Duodenal mucosa (tissue), 2 donors: ENCODE results near the gene GPR137C.
A peak's percentile ranks its signal among the peaks of the same experiment; 100 is the strongest.

Experiments used
- H3K27ac ChIP-seq: one replicate; pipeline ENCODE4 v1.7.0; 2013; ENCODE audit warnings: low read depth, low read length
- H3K27me3 ChIP-seq, 2 donors: one replicate each; pipeline ENCODE4 v1.7.0; 2013; ENCODE audit warnings: low read length in 2 of 2, control low read depth in 1 of 2; ENCODE audit not compliant: insufficient read depth in 2 of 2, control insufficient read depth in 1 of 2
- H3K36me3 ChIP-seq, 2 donors: one replicate each; pipeline ENCODE4 v1.7.0; 2013; ENCODE audit warnings: low read length in 2 of 2, control low read depth in 1 of 2; ENCODE audit not compliant: insufficient read depth in 2 of 2, control insufficient read depth in 1 of 2
- H3K4me1 ChIP-seq, 2 donors: one replicate each; pipeline ENCODE4 v1.7.0; 2013; ENCODE audit warnings: low read length in 2 of 2, control low read depth in 1 of 2; ENCODE audit not compliant: insufficient read depth in 2 of 2, control insufficient read depth in 1 of 2
- H3K4me3 ChIP-seq, 2 donors: one replicate each; pipeline ENCODE4 v1.7.0; 2013; ENCODE audit warnings: low read length in 2 of 2, low read depth in 1 of 2
- H3K9ac ChIP-seq, 2 donors: one replicate each; pipeline ENCODE4 v1.7.0; 2013; ENCODE audit warnings: low read length in 2 of 2, low read depth in 1 of 2
- H3K9me3 ChIP-seq, 2 donors: one replicate each; pipeline ENCODE4 v1.7.0; 2013; ENCODE audit warnings: low read length in 2 of 2, control low read depth in 1 of 2; ENCODE audit not compliant: control insufficient read depth in 1 of 2

The GPR137C gene

DNA sequence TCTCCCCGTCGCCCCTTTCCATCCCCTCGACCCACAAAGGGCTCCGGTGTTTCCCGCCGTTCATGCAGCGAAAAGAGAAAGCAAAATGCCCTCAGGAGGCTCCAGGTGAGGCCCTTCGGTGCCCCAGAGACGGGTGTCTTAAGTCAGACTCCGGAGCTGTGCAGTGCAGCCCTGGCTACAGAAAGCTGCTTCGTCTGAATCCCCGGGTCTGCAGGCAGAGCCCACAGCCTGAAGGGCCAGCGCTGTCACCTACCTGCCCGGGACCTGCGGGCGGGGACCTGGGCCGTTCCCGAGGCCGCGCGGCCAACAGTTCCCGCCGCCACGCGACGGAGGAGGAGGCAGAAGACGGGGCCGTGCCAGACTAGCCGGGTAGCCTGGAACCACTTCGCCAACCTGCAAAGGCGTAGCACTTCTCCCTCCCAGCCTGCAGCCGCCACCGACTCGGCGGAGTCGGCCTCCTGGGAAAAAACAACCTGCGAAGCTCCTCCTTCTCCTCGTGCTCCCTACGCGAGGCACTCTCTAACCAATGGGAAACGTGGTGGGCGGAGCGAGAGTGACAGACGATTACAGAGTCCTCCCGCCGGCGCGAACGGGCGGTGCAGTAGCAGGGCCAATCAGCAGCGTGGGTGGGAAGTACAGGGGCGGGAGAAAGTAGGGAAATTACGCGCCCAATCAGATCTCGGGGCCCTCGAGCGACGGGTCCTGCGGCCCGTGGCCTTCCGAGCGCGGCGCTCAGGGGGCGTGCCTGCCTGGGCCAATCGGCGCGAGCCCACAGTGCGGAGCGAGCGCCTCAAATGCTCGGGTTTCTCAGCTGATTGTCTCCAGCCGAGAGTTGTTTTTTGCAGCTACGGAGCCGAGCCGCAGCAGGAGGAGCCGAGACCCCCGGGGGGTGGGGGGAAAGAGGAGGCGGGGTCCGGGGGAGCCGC lies at the start of gene GPR137C, which contains the start of gene TXNDC16:
Gene GPR137C (plus strand): TSS at position 774 of the 926 bp plus-strand sequence. CDS start 312 bp downstream, outside the sequence.
Gene TXNDC16 (minus strand): TSS at position 443 of the 926 bp plus-strand sequence. CDS start 8,948 bp downstream, outside the sequence.
- Histone ChIP-seq H3K27me3 (no peaks in the 10 kb centered on the region), H3K36me3 (no peaks in the 10 kb centered on the region), H3K9ac (peak within 1 kb of the TSS; percentile 79 to 85), H3K4me1 (peaks cover 21 to 23% of the 10 kb centered on the region in 2 donors), H3K4me3 (peak within 1 kb of the TSS; percentile 80 to 89), H3K27ac (peak within 1 kb of the TSS; percentile 82), H3K9me3 (no peaks in the 10 kb centered on the region)

DNA sequence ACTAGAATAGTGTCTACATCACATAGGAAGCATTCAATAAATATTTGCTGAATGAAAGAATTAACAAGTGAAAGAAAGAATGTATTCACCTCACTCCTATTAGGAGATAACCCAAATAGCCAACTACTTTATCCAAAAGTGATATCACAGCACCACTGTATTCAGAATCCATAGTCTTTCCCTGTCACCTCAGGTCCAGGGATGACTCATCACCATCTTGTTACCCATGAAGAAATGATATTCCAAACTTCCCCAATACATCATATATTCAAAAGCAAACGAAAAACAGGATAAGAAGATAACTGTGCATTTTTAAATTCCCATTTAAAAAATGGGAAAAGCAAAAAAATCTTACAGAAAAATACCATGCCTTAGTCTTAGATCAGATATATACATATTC lies 39.4 kb upstream of the GPR137C start:
- Histone ChIP-seq H3K27me3 (no peaks in the 10 kb centered on the region), H3K4me1 (no peaks in the 10 kb centered on the region), H3K9ac (no peak overlapping the region), H3K9me3 (no peaks in the 10 kb centered on the region), H3K27ac (no peak overlapping the region), H3K4me3 (no peak overlapping the region), H3K36me3 (peaks cover 0 to 3% of the 10 kb centered on the region in 2 donors)

DNA sequence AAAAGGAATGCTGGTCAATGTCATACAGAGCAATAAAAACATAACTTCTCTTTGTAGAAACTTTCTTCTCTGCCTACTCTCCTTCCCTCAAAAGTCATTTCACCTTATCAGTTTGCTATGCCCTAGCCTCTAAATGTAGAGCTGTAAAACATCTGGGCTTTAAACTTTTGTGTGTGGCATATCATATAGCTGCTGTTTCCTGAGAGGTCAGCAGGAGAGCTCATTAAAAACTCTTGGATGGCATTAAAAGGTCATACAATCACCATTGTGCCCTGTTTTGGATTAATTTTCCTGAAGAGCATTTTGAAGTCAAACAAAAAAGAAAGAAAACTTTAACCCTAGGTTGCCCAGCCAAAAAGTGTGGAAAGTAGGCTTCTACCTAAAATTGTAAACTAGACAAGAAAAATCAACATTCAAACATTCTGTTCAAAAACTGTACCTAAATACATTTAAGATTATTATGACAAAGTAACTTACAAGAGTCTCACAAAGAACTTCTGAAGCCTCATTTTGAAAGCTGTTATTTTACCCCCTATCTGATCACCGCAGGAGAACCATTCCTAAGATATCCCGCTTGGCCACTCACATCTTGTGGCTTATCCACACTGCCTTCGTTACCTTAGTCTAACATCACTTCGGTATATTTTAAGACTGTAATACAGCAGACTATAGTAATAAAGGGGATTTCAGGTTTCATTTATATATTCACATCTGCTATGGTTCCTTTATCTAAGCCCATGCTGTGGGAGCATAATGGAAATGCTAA lies 38.4 kb upstream of the GPR137C start:
- Histone ChIP-seq H3K27me3 (no peaks in the 10 kb centered on the region), H3K4me1 (no peaks in the 10 kb centered on the region), H3K4me3 (no peak overlapping the region), H3K9ac (no peak overlapping the region), H3K27ac (no peak overlapping the region), H3K9me3 (no peaks in the 10 kb centered on the region), H3K36me3 (peaks cover 0 to 3% of the 10 kb centered on the region in 2 donors)

DNA sequence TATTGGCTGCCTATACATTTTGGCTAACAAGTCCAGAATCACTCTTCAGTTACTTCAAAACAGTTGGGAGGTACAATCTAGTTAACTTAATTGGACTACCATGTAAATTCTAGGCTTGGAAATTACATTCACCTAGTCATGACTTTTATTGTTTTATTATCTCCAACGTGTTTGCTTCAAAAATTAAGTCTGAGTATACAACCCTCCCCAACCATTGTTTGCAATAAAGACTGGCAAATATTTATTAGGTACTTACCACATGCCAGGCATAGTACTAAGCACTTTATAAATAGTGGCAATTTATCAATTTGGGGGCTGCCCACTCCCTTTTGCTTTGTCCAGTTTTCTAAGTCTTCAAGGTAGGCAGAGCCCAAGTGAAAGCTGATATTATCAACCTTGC lies 30.6 kb upstream of the GPR137C start:
- Histone ChIP-seq H3K9ac (no peak overlapping the region), H3K4me1 (no peaks in the 10 kb centered on the region), H3K27ac (no peak overlapping the region), H3K27me3 (no peaks in the 10 kb centered on the region), H3K36me3 (peaks cover 0 to 1% of the 10 kb centered on the region in 2 donors), H3K4me3 (no peak overlapping the region), H3K9me3 (no peaks in the 10 kb centered on the region)

DNA sequence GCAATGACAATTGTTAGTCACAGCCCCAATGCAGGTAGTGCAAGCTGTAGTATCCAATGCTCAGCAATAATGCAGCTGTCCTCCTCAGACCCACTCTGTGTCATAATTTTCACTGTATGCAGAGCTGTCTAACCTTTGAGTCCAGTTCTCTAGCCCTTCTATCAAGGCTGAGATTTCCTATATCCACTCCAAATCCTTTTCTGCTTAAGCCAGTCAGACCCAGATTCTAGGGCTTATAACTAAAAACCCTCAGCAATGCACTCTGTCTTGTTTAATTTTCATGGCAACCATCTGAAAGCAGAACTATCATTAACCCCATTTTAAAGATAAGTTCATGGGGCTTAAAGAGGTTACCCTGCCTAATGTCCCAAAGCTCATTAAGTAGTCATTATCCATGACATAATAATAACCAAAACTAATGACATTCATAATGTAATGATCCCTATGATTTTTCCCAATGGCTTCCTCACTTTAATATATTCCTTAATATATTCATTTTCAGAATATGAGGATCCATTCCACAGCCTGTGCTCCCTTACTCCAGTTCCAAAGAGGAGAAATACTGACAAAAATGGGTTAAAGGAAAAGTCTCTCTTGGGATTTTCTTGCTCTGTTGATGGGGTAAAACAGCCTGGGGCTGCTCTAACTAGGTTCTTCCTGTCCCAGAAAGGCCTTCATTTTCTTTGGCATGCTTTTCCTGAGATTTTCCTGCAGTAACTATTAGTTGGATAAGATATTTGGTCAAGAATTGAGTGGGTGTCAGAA lies 29.9 kb upstream of the GPR137C start:
- Histone ChIP-seq H3K4me3 (no peak overlapping the region), H3K27ac (no peak overlapping the region), H3K36me3 (peaks cover 0 to 3% of the 10 kb centered on the region in 2 donors), H3K27me3 (no peaks in the 10 kb centered on the region), H3K9ac (no peak overlapping the region), H3K4me1 (no peaks in the 10 kb centered on the region), H3K9me3 (no peaks in the 10 kb centered on the region)

DNA sequence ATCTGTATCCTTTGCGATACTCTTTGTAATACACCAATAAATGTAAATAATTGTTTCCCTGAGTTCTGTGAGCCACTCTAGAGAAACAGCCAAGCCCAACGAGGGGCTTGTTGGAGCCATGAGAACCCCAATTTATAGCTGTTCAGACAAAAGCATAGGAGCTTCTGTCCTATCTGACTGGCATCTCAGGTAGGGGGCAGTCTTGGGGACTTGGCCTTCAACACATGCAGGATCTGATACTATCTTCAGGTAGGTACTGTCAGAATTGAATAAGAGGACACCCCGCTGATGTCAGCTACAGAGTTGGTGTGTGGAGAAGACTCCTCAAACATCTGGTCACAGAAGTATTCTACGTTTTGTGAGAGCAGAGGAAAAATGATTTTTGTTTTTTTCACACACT lies 25.6 kb upstream of the GPR137C start:
- no peaks in the 10 kb centered on the region for H3K27me3 ChIP-seq
- no peaks in the 10 kb centered on the region for H3K4me1 ChIP-seq
- H3K27ac ChIP-seq: no peak overlapping the region
- H3K4me3 ChIP-seq: no peak overlapping the region
- peaks cover 3 to 5% of the 10 kb centered on the region in 2 donors for H3K36me3 ChIP-seq
- H3K9ac ChIP-seq: no peak overlapping the region
- no peaks in the 10 kb centered on the region for H3K9me3 ChIP-seq

DNA sequence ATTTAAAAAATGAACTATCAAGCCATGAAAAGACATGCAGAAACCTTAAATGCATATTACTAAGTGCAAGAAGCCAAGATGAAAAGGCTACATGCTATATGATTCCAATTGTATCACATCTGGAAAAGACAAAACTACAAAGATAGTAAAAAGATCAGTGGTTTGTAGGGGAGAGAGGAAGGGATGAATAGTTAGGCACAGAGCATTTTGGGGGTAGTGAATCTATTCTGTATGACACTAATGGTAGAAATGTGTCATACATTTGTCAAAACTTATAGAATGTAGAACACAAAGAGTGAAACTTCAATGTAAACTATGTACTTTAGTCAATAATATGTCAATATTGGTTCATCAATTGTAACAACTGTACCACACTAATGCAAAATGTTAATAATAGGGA lies 21.2 kb upstream of the GPR137C start:
- no peaks in the 10 kb centered on the region for H3K27me3 ChIP-seq
- H3K9ac ChIP-seq: no peak overlapping the region
- H3K4me1 ChIP-seq: no peaks in the 10 kb centered on the region
- peaks cover 3 to 24% of the 10 kb centered on the region in 2 donors for H3K36me3 ChIP-seq
- no peak overlapping the region for H3K27ac ChIP-seq
- H3K9me3 ChIP-seq: no peaks in the 10 kb centered on the region
- H3K4me3 ChIP-seq: no peak overlapping the region

- Histone ChIP-seq H3K27ac (no peak overlapping the region), H3K27me3 (no peaks in the 10 kb centered on the region), H3K36me3 (peaks cover 0 to 32% of the 10 kb centered on the region in 2 donors), H3K9me3 (no peaks in the 10 kb centered on the region), H3K4me1 (no peaks in the 10 kb centered on the region), H3K9ac (no peak overlapping the region), H3K4me3 (no peak overlapping the region)
Measured at GRCh38 chr14:52536269-52536668, 16.4 kb upstream of the GPR137C start.

DNA sequence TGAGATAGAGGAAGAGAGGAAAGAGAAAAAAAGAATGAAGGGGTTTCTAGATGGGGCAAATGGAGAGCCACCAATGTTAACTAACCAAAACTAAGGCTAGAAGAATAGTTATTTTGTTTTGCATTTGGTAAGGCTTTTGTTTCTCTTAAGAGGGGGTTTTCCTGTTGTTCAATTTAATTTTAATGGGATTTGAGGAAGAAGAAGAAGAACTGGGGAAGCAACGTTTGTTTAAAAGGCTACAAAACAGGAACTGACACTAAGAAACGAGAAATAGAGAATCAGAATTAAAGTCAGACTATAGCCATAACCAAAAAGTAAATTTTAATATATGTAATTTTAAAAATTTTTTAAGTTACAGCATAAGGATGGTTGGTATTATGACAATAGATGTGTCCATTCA lies 14.0 kb upstream of the GPR137C start:
- Histone ChIP-seq H3K4me1 (no peaks in the 10 kb centered on the region), H3K27me3 (no peaks in the 10 kb centered on the region), H3K36me3 (peaks cover 0 to 27% of the 10 kb centered on the region in 2 donors), H3K4me3 (no peak overlapping the region), H3K9me3 (no peaks in the 10 kb centered on the region), H3K9ac (no peak overlapping the region), H3K27ac (no peak overlapping the region)
